RWPE1 (cell line): Measurements from ENCODE around the gene BICC1.

Source experiments
- CTCF ChIA-PET: fragments of 350-600 bp; sonication (Branson Sonifier 250); formaldehyde crosslinking; extraction: SDS; loops from one replicate; lab custom pipeline; 2021; lab: Yijun Ruan, JAX
- POLR2A ChIA-PET: fragments of 400-600 bp; formaldehyde crosslinking; extraction: SDS; loops from one replicate; lab custom pipeline; 2020; ENCODE audit warnings: antibody characterized with exemption; ENCODE audit not compliant: low non-redundant PET; lab: Yijun Ruan, JAX
- DNase-seq: peaks from one replicate; pipeline ENCODE4 v3.0.0; 2012; ENCODE audit warnings: low spot score
- H3K27ac ChIP-seq: fragments of 450-650 bp; 2 replicates; pipeline ENCODE4 v1.5.1; 2017
- TF ChIP-seq, protein P1 (sequence below): fragments of 450-650 bp; conservative IDR thresholded peaks from 2 replicates; pipeline ENCODE4 v1.5.1; 2017; ENCODE audit warnings: low read depth, mild to moderate bottlenecking

Gene BICC1

DNA sequence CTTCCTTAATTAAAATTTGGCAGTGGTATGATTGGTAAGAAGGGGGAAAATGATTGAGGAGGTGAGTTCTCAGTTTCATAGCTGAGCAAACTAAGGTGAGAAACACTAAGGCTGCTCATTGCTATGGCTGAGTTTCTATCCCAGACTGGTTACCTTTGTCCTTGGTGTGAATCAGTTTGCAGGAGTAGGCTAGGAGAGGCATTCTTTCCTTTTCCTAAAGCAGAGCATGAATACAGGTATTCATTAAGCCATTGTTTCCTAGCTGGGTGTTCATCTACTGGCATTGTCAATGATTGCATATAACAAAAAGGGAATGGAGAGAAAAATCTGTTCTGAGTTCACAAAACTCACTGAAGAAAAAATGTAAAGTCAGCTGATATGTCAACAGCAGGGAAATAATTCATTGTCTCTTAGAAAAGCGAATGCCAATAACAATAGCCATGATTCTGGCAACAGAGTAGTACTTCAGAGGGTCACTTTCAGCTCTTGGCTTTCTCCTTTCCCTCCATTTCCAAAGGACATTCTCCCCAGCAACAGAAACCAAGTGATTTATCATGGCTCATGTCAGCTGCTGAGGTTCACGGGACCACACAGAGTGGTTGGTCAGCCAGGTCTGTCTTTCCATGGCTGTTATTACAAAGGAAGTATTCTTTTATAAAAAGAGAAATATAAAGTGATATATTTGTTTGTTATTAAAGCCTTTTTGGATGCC lies 234.0 kb downstream of the BICC1 start:
- TF ChIP-seq, protein P1, sequence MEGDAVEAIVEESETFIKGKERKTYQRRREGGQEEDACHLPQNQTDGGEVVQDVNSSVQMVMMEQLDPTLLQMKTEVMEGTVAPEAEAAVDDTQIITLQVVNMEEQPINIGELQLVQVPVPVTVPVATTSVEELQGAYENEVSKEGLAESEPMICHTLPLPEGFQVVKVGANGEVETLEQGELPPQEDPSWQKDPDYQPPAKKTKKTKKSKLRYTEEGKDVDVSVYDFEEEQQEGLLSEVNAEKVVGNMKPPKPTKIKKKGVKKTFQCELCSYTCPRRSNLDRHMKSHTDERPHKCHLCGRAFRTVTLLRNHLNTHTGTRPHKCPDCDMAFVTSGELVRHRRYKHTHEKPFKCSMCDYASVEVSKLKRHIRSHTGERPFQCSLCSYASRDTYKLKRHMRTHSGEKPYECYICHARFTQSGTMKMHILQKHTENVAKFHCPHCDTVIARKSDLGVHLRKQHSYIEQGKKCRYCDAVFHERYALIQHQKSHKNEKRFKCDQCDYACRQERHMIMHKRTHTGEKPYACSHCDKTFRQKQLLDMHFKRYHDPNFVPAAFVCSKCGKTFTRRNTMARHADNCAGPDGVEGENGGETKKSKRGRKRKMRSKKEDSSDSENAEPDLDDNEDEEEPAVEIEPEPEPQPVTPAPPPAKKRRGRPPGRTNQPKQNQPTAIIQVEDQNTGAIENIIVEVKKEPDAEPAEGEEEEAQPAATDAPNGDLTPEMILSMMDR, result no peak
- DNase-seq, result no peak
- ChIA-PET POLR2A (no interaction called here), CTCF (no interaction called here)
- no peak overlapping the region for H3K27ac ChIP-seq

DNA sequence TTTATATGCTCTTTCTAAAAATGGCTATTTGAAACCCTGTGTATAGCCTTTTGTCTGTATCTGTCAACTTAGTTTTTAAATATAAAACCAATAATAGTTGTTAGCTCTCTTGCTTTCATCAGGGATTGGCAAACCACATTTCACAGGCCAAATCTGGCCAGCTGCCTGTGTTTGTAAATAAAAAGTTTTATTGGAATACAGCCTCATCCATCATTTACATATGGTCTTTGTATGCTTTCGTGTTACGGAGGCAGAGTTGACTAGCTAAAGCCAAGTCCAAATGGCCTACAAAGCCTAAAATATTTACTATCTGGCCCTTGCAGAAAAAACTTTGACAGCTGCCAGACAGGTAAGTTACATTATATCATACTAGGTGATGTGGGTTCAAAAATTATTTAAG lies 235.0 kb downstream of the BICC1 start:
- ChIA-PET CTCF (no interaction called here), POLR2A (no interaction called here)
- DNase-seq, result no peak
- TF ChIP-seq, protein P1, result no peak
- no peak overlapping the region for H3K27ac ChIP-seq

DNA sequence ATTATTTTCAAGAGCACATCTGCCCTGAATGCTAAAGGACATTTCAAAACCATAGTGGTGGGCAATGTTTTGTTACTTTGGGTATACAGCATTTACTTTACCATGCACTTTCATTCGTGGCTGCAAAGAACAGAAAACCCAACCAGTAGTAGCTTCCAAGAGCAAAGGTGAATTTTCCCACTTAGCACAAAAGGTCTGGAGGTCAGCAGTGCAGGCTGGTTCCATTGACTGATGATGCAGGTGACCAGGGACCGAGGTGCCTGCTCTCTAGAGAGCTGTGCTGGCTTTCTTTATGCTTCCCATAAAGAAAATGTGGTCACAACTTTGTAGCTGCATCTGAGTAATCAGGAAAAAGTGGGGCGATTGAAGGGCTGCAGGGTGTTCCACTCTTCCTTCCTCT lies 240.0 kb downstream of the BICC1 start:
- POLR2A ChIA-PET, result no interaction called here
- H3K27ac ChIP-seq, result no peak overlapping the region
- TF ChIP-seq, protein P1, result no peak
- no peak for DNase-seq
- CTCF ChIA-PET, result no interaction called here

DNA sequence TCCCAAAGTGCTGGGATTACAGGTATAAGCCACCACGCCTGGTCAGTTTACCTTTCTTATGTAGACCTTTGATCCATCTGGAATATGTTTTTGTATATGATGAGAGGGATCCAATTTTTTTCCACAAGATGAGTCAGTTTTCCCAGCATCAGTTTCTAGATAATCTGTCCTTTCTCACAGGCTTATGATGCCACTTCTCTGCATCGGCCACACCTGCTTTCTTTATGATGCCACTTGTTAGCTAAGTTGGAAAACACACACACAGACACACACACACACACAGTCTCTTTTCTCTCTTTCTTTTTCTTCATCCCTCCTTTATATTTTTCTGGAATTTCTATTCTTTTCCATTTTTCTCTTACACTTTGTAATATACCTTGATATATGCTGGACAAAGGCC lies 240.8 kb downstream of the BICC1 start:
- no peak overlapping the region for H3K27ac ChIP-seq
- TF ChIP-seq, protein P1, result no peak
- CTCF ChIA-PET, result no interaction called here
- POLR2A ChIA-PET, result no interaction called here
- DNase-seq, result no peak

DNA sequence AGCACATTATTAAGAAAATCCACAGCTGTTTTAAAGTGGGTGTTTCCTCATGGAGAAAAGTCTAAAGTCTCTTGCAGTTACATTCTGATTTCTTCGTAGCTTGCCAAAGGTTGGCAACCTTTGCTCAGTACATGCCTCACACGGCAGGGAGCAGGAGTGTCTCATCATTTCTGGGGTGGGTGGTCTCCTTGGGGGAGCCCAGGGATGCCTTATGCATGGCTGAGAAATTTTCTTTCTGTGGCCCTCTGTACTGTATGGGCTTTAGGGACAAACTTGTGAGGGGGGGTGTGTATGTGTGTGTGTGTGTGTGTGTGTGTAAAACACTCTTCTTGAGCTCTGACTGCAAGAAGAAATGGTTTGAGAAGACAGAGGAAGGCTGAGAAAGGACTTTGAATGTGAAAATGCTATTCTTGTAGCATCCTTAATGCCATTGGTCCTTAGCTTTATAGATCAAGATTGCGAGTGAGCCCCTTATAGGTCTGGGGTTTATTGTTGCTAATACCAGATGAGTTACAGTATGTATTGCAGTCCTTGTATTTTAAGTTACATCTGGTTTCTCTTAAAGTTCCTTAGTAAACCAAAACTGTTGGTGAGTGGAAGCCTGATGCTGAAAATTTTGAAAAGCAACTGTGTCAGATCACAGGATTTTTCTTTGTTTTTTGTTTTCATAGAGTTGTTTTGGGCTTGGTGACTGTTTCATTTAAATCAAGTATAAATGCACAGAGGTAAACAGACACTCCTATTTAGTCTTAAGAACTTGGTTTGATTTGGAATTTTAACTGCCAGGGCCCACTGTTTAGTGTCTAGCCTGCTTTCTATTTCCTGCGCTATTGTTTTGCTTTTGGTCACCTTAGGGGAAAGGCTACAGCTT lies 242.0 kb downstream of the BICC1 start:
- no peak overlapping the region for H3K27ac ChIP-seq
- CTCF ChIA-PET, result interaction anchor here (0.6 kb wide), 1 partner anchor 38 kb away, joined by 4 read pairs; no protein-coding TSS in a partner anchor

DNA sequence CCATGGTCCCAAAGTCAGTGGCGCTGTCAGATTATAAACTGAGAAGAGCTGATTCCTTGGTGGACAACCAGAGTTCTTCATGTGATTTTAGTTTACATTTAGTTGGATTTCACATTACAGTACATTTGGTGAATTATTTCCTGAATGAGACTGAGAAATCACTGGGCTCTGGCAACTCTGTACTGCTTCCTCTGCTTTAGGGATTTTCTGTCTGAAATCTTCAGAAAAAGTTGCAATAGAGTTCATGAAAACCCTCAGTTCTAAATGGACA lies 242.6 kb downstream of the BICC1 start:
- DNase-seq, result no peak
- ChIA-PET POLR2A (no interaction called here), CTCF (interaction anchor here (0.6 kb wide), 1 partner anchor 38 kb away, joined by 4 read pairs; no protein-coding TSS in a partner anchor)
- H3K27ac ChIP-seq, result no peak overlapping the region
- TF ChIP-seq, protein P1, result no peak

More for the DNA sequence above, 242.0 kb downstream of the BICC1 start:
- TF ChIP-seq, protein P1, result no peak
- no peak for DNase-seq
- POLR2A ChIA-PET, result interaction anchor here (0.5 kb wide), 1 partner anchor 87 kb away, joined by 3 read pairs; no protein-coding TSS in a partner anchor
